HG02798 (cell line): ENCODE data around the gene IKBKE.

ENCODE experiments used
- ATAC-seq: cut with Tn5 transposase; IDR thresholded peaks from one replicate; pipeline ENCODE4 v1.9.1; 2021; ENCODE audit warnings: mild to moderate bottlenecking; ENCODE audit not compliant: unreplicated experiment, poor library complexity

Gene IKBKE

DNA sequence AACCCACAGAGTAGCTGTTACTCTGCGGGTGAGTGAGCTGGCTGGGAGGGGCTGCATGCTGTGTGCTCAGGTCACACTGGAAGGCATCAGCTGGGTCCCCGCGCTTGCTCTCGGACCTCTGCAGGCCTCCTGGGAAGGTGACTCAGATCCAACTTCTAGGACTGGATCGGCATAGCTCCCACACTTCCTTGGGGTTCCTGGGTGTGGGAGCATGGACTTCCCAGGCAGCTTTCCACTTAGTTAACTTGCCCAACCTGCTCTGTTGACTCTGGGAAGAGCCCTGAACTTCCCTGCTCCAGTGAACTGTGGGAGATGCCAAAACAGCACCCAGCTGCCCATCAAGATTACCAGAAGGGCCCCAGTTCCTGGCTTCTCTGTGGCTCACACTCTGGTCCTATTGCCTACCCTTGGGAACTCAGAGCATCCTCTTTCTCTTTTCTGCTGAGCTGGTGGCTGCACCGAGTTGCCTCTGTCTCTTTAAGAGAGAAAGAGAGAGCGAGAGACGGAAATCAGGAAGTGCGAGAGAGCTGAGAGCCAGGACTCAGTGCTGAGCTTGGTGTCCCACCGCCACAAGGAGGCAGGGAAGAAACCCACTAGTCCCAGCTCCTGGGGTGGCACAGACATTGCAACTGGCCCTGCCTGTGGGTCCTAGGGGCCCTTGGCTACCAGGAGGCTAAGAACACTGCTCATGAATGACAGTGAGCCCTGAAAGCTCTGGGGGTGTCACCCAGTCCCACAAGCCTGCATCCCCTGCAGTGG, at the start of gene IKBKE:
TSS of gene IKBKE (plus strand) at position 544 of the 759 bp plus-strand sequence. CDS start 2,752 bp downstream, outside the sequence.
- peak; percentile 69 for ATAC-seq

DNA sequence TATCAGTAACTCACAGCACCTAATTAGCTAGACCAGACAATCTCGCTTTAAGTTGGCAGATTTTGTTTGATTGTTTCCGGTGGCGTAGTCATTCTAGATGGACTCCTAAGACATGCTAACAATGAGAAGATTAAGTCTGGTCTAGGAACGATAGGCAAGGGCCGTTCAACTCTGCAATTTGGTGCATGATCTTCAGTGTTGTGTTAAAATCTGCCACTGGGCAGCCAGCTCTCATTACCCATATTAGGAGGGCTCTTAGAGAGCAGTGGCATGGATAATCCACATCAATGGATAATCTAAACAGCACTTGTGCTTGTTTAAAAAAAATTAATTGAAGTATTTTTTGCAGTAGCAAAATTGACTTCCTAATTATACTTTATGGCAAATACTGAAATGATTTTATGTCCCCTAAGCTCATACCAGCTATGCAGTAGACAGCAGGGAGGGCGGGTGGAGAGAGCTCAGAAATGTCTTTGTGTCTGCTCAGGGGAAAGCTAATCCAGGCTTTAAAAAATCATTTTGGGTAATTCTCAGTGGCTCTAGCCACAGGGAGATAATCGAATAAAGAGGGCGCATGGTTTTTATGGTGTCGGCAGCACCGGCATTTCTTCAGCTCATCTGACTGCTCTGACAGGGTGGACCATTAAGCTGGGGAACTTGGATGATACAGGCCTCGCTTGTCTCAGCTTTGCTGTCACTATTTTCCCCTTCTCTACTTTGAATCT, 48.5 kb upstream of the IKBKE start:
- no peak for ATAC-seq

DNA sequence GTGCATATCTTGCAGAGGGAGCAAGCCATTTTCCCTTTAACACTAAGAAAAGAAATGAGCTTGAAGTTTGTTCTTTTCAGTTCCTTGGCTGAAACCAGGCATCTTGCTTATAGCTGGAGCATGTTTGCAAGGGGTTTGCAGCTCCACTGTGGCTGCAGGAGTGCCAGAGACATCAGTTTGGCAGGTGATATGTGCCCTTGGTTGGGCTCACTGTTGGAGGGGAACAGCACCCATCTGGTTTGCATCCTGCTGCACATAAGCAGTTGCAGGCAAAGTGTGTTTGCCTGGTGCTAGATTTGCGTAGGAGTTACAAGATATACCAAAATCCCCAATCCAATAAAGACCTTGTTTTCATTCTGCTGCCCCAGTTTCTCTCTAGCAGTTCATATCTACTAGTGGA, 47.8 kb upstream of the IKBKE start:
- ATAC-seq = no peak

DNA sequence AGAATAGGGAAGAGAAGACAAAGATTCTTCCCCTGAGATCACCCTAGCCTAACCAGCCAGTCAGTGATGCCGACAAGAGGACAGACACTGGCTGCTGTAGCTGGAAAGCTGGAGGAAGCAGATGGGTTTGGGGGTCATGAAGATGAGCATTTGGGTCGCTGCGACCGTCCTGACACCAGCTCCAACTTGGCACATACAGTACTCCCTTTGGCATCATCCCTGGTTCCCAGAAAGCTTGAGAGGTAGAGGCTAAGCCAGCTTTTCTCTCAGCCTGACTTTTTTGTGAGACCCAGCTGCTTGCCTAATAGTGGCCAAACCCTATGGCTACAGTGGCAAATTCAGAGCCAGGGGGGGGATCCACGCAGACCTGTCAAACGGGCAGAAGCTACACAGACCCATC, 43.0 kb upstream of the IKBKE start:
- ATAC-seq = no peak

DNA sequence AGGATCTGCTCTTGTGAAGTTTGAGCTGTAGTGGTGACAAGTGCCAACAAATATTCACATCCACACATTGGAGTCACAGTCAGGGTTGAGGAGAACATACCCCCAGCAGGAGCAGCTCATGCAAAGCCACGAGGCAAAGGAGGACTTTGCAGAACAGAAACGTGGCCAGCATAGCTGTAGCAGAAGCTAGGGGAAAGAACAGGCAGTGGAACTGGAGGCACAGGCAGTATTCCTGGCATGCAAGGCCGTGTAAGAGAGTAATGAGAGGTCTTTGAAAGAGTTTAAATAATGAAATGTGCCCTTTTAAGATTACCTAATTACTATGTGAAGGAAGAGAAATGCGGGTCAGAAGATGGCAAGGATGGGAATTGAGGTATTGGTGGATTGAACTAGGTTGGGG, 40.9 kb upstream of the IKBKE start:
- ATAC-seq = no peak

DNA sequence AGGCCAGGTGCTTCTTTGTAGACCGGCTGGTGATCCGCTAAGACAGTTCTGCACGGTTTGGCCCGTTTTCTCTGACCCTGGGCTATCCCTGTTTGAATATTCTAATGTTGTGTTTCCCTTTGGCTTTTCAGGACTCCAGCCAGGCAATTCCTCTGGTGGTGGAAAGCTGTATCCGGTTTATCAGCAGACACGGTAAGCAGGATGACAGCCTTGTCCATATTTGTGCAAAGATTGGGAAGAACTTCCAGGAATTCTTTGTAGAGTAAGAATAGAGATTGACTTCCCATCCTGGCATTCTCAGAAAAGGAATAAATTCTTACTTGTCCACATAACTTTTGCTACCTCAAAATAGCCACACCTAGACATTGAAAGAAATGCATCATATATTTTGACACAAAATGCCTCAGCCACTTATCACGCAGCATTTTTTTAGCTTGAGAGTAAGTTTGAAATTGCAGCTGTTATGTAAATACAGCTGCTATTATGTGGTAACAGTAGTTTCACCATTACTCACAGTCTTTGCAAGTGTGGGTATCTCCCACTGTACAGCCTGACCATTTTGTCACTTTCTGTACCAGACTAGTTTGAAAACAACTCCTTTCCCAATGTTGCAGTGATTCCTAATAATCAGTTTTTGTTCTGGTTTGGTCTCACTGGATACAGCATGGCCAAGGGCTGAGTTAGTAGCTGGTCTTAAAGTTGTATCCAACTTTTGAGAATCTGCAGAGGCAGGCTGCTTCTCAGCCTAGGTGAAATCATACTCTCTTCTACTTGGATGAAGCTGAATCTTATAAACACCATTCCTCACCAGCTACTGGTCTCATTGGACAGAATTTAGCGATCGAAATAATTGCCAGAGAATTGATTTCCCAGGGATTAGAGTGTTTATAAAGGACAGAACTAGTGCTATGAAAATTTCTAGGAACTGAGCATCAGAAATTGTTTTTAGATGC, 40.0 kb upstream of the IKBKE start:
- ATAC-seq = peak; percentile 99

DNA sequence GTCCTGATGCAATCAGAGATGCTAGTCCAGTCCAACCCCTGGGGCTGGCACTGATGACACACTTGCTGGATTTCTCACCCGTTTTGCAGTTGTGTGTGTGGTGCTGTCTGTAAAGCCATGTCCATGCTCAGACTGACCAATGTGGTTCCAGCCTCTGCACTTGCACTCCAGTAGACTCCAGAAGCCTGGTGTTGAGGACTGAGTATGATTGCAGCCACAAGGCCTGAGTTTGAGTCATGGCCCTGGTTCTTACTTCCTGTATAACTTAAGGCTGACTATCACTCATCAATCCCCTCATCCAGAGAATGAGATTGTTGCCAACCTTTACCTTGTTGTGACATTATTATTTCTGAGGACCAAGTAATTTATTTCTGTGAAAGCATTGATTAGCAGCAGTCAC, 34.8 kb upstream of the IKBKE start:
- no peak for ATAC-seq

DNA sequence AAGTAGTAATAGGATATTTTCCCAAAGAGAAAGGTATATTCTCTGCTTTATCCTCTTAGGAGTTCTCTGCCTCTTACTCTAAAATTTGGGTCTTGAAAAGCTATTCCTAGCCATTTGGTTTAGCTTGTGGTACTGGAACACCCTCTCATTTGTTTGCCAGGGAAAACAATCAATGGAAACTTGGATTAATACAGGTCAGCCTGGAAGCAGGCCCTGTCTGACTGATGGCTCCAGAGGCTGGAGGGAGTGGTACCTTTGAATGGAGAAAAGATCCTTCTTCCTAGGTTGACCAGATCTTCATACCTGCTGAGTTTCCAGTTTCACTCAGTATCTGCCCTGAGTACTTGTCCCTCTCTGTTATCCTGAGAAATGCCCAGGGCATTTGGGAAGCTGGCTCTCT, 31.7 kb upstream of the IKBKE start:
- ATAC-seq = no peak

DNA sequence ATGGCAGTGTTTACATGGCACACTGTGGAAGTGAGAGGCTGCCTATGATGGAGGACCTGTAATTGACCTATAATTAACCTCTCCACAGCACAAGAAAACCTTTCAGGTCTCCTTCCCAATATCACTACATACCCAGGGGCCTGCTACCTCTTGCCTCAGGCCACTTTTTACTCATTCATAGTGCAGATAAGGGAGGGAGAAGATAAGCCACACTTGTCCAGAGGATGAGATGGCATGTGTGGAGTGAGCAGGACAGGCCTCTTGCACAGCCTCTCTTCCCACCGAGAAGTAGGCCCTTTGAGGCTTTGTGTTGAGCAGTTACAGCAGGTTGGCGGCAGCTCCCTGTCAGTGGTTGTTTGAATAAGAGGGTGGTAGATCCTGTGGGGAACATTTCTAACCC, 31.1 kb upstream of the IKBKE start:
- ATAC-seq = no peak

DNA sequence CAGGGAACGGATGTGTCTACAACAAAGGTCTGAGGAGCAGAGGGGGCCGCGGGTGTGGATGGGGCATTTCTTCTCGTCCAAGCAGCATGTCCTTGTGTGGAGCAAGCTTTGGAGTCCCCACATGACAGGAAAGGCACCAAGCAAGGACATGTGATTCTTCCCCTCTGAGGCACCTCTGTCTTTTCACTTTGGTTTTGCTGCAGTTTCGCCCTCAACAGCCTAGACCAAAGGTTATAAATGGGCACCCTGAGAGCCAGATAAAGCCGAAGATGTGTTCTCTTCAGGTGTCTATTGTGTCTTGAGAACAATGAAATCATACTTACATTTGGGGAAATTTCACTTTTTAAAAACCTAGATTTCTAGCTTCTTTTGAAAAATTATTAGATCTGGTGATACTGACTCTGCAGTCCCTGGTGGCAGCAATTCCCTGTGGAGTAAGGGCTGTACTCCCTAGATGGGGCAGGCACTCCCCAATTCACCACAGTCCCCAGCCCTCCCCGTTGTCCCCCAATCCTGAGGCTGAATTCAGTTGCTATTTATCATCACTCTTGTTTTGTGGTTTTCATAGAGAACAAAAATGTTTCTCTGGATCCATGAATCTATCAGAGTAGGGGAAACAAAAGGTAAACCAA, 28.8 kb upstream of the IKBKE start:
- no peak for ATAC-seq

DNA sequence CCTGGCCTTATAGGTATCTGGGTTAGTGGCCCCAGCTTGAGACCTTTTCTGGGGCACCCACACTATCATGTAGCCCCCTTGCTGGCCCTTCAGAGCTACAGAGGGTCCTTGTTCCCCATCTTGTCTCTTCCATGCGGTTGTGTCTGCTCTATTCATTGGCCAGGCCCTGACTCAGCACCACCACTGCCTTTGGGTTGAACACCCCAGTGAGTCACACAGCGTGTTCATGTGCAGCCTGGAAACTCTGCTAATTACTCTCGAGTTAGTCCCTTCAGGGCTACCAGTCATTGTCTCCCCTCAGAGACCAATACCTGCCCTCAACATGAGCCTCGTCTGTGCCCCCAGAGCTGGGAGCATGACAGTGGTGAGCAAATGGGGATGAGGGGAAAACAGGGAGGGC, 28.2 kb upstream of the IKBKE start:
- no peak for ATAC-seq

DNA sequence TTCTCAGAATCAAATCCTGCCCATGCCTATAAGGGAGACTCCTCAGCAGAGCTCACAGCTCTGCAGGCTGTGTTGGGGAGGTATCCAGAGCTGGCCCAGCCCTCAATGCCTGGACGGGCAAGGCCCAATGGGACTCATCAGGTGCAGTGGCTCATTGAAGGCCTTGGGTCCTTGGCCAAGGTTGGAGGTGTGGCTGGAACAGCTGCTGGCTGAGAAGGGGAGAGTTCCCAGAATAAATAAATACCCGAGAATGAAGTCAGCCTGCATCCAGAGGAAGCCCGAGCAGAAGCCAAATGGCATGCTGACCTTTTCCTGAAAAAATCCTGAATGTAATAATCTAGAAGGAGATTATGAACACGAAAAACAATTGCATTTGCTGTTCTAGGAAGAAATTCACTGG, 25.2 kb upstream of the IKBKE start:
- no peak for ATAC-seq

DNA sequence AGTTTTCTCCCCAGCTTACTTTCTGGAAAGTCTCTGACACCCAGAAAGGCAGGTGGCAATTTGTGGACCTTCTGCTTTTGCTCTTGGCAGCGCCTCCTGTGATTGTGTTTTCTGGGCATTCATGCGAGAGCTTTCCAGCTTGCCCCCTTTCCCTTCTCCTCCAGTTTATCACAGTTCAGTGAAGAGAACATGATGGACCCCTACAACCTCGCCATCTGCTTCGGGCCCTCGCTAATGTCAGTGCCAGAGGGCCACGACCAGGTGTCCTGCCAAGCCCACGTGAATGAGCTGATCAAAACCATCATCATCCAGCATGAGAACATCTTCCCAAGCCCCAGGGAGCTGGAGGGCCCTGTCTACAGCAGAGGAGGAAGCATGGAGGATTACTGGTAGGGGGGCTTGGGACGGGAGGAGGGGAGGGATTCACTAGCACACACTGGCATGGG, 24.3 kb upstream of the IKBKE start:
- ATAC-seq = no peak

DNA sequence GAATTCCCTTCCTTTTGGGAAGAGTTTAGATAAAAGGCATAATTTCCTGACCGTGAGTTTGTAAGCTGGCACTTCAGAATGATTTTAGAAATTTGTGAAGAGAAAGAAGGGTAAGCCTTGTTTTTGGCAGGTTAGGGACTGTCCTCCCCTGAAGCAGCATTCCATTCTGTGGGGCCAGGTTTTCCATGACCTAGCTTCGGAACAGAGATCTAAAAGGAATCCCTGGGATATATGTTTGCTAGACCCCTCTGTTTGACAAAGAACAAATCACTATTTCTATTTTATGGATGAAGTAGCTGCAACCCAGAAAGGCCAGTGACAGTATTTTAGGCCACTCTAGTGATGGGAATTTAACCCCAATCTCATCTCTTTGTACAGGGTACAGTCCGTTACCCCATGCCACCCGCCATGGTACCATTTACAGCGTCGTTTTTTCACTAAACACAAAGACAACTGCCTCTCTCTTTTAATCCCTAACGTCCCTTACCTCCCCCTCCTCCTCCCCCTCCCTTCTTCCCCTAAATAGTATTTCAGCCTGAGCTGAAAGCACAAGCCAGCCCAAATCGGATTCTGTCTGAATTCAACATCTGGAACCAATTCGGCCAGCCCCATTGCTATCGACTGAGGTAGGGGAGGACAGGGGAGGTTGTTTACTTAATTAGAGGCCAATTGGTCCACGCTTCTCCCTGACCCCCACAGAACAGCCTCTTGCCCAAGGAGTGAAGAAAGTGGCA, 23.4 kb upstream of the IKBKE start:
- no peak for ATAC-seq

DNA sequence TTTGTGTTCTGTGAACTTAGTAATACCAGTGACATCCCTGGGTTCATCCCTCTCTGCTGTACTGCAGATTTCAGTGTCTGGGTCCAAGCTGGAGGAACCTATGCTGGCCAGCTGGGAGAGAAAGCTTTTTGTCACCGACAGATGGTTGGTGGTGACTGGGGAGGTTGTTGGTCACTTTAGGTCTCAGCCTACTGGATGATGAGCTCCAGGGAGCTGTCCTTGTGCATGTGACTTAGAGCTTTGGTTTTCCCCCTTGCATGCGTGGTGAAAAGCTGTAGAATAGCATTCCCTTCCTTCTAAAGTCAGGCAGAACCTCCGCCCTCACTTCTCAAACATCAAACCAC, 22.9 kb upstream of the IKBKE start:
- no peak for ATAC-seq

DNA sequence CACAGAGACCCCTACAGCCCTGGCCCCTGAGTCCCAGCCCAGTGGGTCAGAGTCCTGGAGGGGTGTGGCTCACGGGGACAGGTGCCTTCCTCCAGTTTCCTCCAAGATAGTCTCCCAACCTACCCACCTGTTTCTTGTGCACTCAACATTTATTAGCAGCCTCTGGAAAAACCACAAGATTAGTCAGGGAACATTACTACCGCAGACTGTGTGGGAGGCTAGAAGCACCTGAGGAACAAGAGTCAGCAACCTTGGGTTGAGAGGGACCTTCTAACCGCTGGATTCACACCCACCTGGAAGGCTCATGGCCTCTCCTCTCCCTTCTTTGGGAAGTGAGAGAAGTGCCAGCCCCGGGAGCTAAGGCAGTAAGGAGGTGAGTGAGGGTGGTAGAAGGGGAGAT, 22.5 kb upstream of the IKBKE start:
- ATAC-seq = no peak

DNA sequence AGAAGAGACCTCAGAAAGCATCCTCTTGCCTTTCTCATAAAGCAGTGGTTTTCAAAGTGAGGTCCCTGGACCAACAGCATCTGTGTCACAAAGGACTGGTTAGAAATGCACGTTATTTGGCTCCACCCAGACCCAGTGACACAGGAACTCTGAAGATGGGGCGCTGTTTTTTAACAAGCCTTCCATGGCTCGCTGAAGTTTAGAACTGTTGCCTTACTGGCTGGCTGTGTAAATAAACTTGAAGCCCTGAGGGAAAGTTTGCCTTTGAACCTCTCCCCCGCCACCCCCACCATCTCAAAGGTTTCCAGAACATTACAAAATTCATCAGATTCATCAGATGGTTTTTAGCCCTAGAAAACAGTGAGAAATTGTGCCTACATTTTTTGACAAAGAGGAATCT, 21.8 kb upstream of the IKBKE start:
- no peak for ATAC-seq

DNA sequence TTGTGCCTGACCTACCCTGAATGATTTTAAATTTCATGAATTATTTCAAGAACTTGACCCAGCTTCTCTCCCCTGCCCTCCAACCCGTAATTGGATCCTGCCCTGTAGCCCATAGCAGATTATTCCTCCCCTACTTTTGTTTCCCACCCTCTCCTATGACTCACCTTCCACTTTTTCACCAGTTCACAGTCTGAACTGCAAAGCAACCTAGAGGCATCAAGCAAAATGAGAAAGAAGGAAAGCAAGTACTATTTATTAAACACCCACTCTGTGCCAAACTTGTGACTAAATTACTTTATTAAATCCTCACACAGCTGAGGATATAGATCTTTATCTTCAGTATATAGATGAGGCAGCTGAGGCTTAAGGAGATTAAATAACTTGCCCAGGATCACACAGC, 20.7 kb upstream of the IKBKE start:
- ATAC-seq = no peak

DNA sequence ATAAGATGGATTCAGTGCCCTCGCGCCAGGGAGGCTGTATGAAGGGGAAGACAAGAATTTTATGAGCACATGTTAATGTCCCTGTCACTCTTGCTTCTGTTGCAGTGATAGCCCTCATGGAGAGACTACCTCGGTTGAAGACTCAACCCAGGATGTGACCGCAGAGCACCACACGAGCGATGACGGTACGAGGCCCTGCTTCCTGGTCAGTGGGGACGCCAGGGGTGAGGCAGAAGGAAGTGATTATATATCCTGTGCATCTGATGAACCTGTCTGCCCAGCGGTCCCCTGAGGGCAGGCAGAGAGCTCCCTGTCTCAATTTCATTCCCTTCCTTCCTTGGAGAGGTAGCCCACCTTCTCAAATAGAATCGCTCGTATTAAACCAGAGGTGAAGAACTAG, 20.0 kb upstream of the IKBKE start:
- no peak for ATAC-seq
